Neural cell (in vitro differentiated cells): ENCODE results near the gene COL4A1. TPM values are rescaled to one million over a fixed set of nuclear protein-coding genes. Genes with fewer than 3 reads are reported as not detected.

ENCODE experiments used
- H2AFZ ChIP-seq: fragments of 200-600, 300-800 bp; sonication (generic), shearing (Covaris generic); 2 replicates; pipeline ENCODE4 v1.6.0; 2014; ENCODE audit warnings: low read depth, mild to moderate bottlenecking, antibody characterized with exemption, low read length, moderate library complexity
- H3F3A ChIP-seq: fragments of 200-600 bp; shearing (Covaris generic); 2 replicates; pipeline ENCODE4 v1.6.1; 2016; ENCODE audit warnings: mild to moderate bottlenecking, moderate library complexity, mixed read lengths, antibody characterized with exemption, low read length; ENCODE audit not compliant: insufficient read depth, poor library complexity, severe bottlenecking
- H3K27ac ChIP-seq: fragments of 200-600, 300-800 bp; sonication (generic), shearing (Covaris generic); 2 replicates; pipeline ENCODE4 v1.5.1; 2014; ENCODE audit warnings: mild to moderate bottlenecking, low read length, moderate library complexity
- H3K27me3 ChIP-seq: fragments of 300-800, 200-600 bp; sonication (generic), shearing (Covaris generic); 2 replicates; pipeline ENCODE4 v1.6.0; 2014; ENCODE audit warnings: mild to moderate bottlenecking, low read depth, low read length, moderate library complexity; ENCODE audit not compliant: insufficient read depth
- H3K36me3 ChIP-seq: fragments of 300-800, 200-600 bp; sonication (generic), shearing (Covaris generic); 2 replicates; pipeline ENCODE4 v1.5.1; 2014; ENCODE audit warnings: mild to moderate bottlenecking, antibody characterized with exemption, low read length, moderate library complexity; ENCODE audit not compliant: insufficient read depth
- H3K4me2 ChIP-seq: fragments of 300-800, 200-600 bp; sonication (generic), shearing (Covaris generic); 2 replicates; pipeline ENCODE4 v1.6.0; 2014; ENCODE audit warnings: mild to moderate bottlenecking, low read length
- H3K4me3 ChIP-seq: fragments of 300-800, 200-600 bp; sonication (generic), shearing (Covaris generic); 2 replicates; pipeline ENCODE4 v1.5.1; 2014; ENCODE audit warnings: mild to moderate bottlenecking, low read length, moderate library complexity
- H3K79me2 ChIP-seq: fragments of 200-600 bp; shearing (Covaris generic); replicated peaks from 2 replicates; pipeline ENCODE4 v1.6.0; 2014; ENCODE audit warnings: mild to moderate bottlenecking, low read length, moderate library complexity; ENCODE audit not compliant: insufficient read depth
- H3K9ac ChIP-seq: fragments of 300-800, 200-600 bp; sonication (generic), shearing (Covaris generic); 2 replicates; pipeline ENCODE4 v1.6.1; 2016; ENCODE audit warnings: mild to moderate bottlenecking, low read length, mixed read lengths
- H3K9me2 ChIP-seq: fragments of 200-600 bp; shearing (Covaris generic); 2 replicates; pipeline ENCODE4 v1.6.1; 2016; ENCODE audit warnings: mild to moderate bottlenecking, low read length, mixed read lengths; ENCODE audit not compliant: insufficient read depth
- H3K9me3 ChIP-seq: fragments of 200-600, 300-800 bp; sonication (generic), shearing (Covaris generic); 2 replicates; pipeline ENCODE4 v1.6.1; 2016; ENCODE audit warnings: mild to moderate bottlenecking, mixed run types, low read length, moderate library complexity, mixed read lengths
- H4K20me1 ChIP-seq: fragments of 200-600 bp; shearing (Covaris generic); 2 replicates; pipeline ENCODE4 v1.6.1; 2016; ENCODE audit warnings: mild to moderate bottlenecking, mixed run types; ENCODE audit not compliant: insufficient read depth
- EP300 ChIP-seq: fragments of 450-650 bp; conservative IDR thresholded peaks from 2 replicates; pipeline ENCODE4 v1.6.1; 2014; ENCODE audit warnings: antibody characterized with exemption, mild to moderate bottlenecking, moderate library complexity; ENCODE audit not compliant: poor library complexity, severe bottlenecking
- EZH2 ChIP-seq: fragments of 200-600, 300-800 bp; shearing (Covaris generic), sonication (generic); IDR thresholded peaks from 2 replicates; pipeline ENCODE4 v1.6.1; 2014; ENCODE audit warnings: antibody characterized with exemption, low read length, borderline replicate concordance, mild to moderate bottlenecking; ENCODE audit not compliant: insufficient read depth, poor library complexity, severe bottlenecking
- MXI1 ChIP-seq: fragments of 450-650 bp; conservative IDR thresholded peaks from 2 replicates; pipeline ENCODE4 v1.6.1; 2014; ENCODE audit warnings: antibody characterized with exemption, mild to moderate bottlenecking; ENCODE audit not compliant: poor library complexity, severe bottlenecking
- POLR2AphosphoS5 ChIP-seq: IDR thresholded peaks from 2 replicates; pipeline ENCODE4 v1.6.1; 2012
- RAD21 ChIP-seq: fragments of 450-650 bp; conservative IDR thresholded peaks from 2 replicates; pipeline ENCODE4 v1.6.1; 2014; ENCODE audit warnings: antibody characterized with exemption, mild to moderate bottlenecking, moderate library complexity
- SMC3 ChIP-seq: fragments of 450-650 bp; conservative IDR thresholded peaks from 2 replicates; pipeline ENCODE4 v1.6.1; 2014; ENCODE audit warnings: antibody characterized with exemption, mild to moderate bottlenecking, moderate library complexity; ENCODE audit not compliant: poor library complexity
- TAF1 ChIP-seq: IDR thresholded peaks from 2 replicates; pipeline ENCODE4 v1.6.1; 2012; ENCODE audit warnings: low read depth
- polyA plus RNA-seq: library from polyadenylated mRNA; depleted of rRNA; stranded (reverse); fragments of >200 nt; gene quantifications from 2 replicates; pipeline ENCODE4 v1.2.3, GENCODE V29; 2014
- TF ChIP-seq, protein P1 (sequence below): fragments of 450-650 bp; IDR thresholded peaks from 2 replicates; pipeline ENCODE4 v1.5.1; 2014; ENCODE audit warnings: antibody characterized with exemption, mild to moderate bottlenecking, moderate library complexity; ENCODE audit not compliant: poor library complexity, severe bottlenecking
- TF ChIP-seq, protein P2 (sequence below): IDR thresholded peaks from 2 replicates; pipeline ENCODE4 v1.6.1; 2012; ENCODE audit warnings: borderline replicate concordance

The COL4A1 gene
- polyA plus RNA-seq, 1 donor from 2014 or later: 13.1 TPM

DNA sequence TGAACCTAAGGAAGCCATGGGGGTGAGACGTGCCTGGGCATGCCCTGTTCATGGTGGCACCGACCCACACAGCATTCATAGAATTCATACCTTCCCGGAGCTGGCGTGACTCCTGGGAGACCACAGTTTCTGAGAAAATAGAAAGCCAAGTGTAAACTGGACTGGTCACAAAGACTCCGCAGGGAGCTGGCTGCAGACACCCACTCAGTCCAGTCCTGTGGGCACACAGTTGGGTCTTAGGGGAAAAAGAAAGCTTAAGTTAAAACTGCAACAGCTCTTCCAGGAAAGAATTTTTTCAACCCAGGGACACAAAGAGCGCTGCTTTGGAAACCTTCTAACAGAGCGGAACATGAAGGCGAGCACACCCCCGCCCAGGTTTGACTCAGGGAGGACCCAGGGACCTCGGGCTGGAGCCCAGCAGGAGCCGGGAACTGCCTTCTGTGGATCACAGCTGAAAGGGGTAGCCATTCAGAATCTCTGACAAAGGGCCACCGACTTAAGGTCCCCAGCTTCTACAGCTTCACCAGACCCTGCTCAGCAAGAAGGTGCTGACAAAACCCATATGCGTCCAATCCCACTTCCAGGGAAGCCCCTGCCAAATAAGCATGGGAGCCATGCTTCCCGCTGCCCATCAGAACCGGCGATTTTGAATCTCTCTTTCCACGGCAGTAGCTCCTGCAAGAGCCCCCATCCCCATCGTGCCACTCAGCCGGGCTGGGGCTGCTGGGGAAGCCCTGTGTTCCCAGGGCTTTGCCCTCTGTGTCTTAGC, 183.7 kb downstream of the COL4A1 start:
- Histone ChIP-seq H3K27me3 (no peaks in the 10 kb centered on the region), H3K9me2 (no peaks in the 10 kb centered on the region), H2AFZ (no peak overlapping the region), H3K9me3 (no peaks in the 10 kb centered on the region), H3K4me3 (no peak overlapping the region), H3K9ac (no peak overlapping the region), H3K27ac (no peak overlapping the region), H3K36me3 (no peaks in the 10 kb centered on the region), H3K4me2 (no peak overlapping the region), H3F3A (no peaks in the 10 kb centered on the region), H3K79me2 (no peaks in the 10 kb centered on the region), H4K20me1 (no peaks in the 10 kb centered on the region)
- TF ChIP-seq TAF1 (no peak), POLR2AphosphoS5 (no peak), EZH2 (no peak), RAD21 (no peak), MXI1 (no peak), SMC3 (no peak), EP300 (no peak)
- TF ChIP-seq, protein P1, sequence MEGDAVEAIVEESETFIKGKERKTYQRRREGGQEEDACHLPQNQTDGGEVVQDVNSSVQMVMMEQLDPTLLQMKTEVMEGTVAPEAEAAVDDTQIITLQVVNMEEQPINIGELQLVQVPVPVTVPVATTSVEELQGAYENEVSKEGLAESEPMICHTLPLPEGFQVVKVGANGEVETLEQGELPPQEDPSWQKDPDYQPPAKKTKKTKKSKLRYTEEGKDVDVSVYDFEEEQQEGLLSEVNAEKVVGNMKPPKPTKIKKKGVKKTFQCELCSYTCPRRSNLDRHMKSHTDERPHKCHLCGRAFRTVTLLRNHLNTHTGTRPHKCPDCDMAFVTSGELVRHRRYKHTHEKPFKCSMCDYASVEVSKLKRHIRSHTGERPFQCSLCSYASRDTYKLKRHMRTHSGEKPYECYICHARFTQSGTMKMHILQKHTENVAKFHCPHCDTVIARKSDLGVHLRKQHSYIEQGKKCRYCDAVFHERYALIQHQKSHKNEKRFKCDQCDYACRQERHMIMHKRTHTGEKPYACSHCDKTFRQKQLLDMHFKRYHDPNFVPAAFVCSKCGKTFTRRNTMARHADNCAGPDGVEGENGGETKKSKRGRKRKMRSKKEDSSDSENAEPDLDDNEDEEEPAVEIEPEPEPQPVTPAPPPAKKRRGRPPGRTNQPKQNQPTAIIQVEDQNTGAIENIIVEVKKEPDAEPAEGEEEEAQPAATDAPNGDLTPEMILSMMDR: no peak
- TF ChIP-seq, protein P2, sequence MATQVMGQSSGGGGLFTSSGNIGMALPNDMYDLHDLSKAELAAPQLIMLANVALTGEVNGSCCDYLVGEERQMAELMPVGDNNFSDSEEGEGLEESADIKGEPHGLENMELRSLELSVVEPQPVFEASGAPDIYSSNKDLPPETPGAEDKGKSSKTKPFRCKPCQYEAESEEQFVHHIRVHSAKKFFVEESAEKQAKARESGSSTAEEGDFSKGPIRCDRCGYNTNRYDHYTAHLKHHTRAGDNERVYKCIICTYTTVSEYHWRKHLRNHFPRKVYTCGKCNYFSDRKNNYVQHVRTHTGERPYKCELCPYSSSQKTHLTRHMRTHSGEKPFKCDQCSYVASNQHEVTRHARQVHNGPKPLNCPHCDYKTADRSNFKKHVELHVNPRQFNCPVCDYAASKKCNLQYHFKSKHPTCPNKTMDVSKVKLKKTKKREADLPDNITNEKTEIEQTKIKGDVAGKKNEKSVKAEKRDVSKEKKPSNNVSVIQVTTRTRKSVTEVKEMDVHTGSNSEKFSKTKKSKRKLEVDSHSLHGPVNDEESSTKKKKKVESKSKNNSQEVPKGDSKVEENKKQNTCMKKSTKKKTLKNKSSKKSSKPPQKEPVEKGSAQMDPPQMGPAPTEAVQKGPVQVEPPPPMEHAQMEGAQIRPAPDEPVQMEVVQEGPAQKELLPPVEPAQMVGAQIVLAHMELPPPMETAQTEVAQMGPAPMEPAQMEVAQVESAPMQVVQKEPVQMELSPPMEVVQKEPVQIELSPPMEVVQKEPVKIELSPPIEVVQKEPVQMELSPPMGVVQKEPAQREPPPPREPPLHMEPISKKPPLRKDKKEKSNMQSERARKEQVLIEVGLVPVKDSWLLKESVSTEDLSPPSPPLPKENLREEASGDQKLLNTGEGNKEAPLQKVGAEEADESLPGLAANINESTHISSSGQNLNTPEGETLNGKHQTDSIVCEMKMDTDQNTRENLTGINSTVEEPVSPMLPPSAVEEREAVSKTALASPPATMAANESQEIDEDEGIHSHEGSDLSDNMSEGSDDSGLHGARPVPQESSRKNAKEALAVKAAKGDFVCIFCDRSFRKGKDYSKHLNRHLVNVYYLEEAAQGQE: no peak

DNA sequence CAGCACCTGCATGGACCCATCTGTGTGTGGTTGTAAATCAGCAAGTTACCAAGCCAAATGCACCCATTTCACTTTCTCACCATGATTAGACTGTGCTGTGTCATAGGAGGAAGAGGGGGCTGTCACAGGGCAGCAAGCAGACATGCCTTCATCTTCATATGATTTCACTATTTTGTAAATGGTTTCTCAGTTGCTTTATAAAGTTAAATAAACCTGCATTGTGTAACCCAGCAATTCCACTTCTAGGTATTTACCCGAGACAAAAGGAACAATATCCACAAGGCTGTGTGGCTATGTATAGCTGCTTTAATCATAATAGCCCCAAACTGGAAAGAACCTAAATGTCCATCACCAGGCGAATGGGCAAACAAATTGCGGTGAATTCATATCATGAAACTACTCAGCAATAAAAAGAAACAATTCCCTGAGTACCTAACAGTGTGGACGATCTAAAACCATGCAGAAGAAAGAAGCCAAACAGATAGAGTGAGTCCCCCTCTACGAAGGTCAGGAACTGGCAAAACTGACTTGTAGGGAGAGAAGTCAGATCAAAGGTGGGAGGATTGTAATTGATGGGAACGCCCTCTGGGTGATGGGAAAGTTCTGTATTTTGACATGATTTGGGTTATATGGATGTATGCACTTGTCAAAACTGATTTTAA, 185.4 kb downstream of the COL4A1 start:
- TF ChIP-seq, protein P1: no peak
- TF ChIP-seq POLR2AphosphoS5: no peak
- TF ChIP-seq TAF1: no peak
- TF ChIP-seq, protein P2: no peak
- TF ChIP-seq MXI1: no peak
- no peak for TF ChIP-seq RAD21
- no peak for TF ChIP-seq SMC3
- TF ChIP-seq EZH2: no peak
- no peak for TF ChIP-seq EP300
- no peaks in the 10 kb centered on the region for H3K79me2 ChIP-seq

More for the DNA sequence above, 185.4 kb downstream of the COL4A1 start:
- H3K27ac ChIP-seq: no peak overlapping the region
- no peak overlapping the region for H3K4me2 ChIP-seq
- H3K9me2 ChIP-seq: no peaks in the 10 kb centered on the region
- H4K20me1 ChIP-seq: no peaks in the 10 kb centered on the region
- no peak overlapping the region for H3K4me3 ChIP-seq
- no peak overlapping the region for H2AFZ ChIP-seq
- H3K9me3 ChIP-seq: no peaks in the 10 kb centered on the region
- H3K9ac ChIP-seq: no peak overlapping the region
- no peaks in the 10 kb centered on the region for H3K36me3 ChIP-seq
- no peaks in the 10 kb centered on the region for H3K27me3 ChIP-seq
- no peaks in the 10 kb centered on the region for H3F3A ChIP-seq
